IPS-15b (cell line): ENCODE data around the gene SLC25A19.

Experiments used
- H3K27me3 ChIP-seq: one replicate; pipeline ENCODE4 v1.6.1; 2013; ENCODE audit warnings: low read length; ENCODE audit not compliant: control insufficient read depth, insufficient read depth
- H3K36me3 ChIP-seq: one replicate; pipeline ENCODE4 v1.6.1; 2013; ENCODE audit warnings: low read length; ENCODE audit not compliant: control insufficient read depth, insufficient read depth
- H3K4me1 ChIP-seq: one replicate; pipeline ENCODE4 v1.6.1; 2013; ENCODE audit warnings: mild to moderate bottlenecking, low read length; ENCODE audit not compliant: control insufficient read depth, insufficient read depth
- H3K4me3 ChIP-seq: one replicate; pipeline ENCODE4 v1.5.1; 2013; ENCODE audit warnings: low read depth, low read length
- H3K9ac ChIP-seq: one replicate; pipeline ENCODE4 v1.6.1; 2013; ENCODE audit warnings: low read depth, mild to moderate bottlenecking, low read length
- H3K9me3 ChIP-seq: one replicate; pipeline ENCODE4 v1.6.1; 2013; ENCODE audit warnings: mild to moderate bottlenecking, low read length; ENCODE audit not compliant: control insufficient read depth, insufficient read depth

SLC25A19 gene

GRCh38 chr17:75318615-75319222 lies 29.5 kb upstream of the SLC25A19 start:
- peaks cover 6% of the 10 kb centered on the region for H3K4me1 ChIP-seq
- no peaks in the 10 kb centered on the region for H3K9me3 ChIP-seq
- H3K9ac ChIP-seq, result no peak overlapping the region
- H3K4me3 ChIP-seq, result no peak overlapping the region
- peaks cover 19% of the 10 kb centered on the region for H3K36me3 ChIP-seq
- H3K27me3 ChIP-seq, result no peaks in the 10 kb centered on the region

- Histone ChIP-seq H3K27me3 (no peaks in the 10 kb centered on the region), H3K4me1 (peaks cover 6% of the 10 kb centered on the region), H3K9me3 (no peaks in the 10 kb centered on the region), H3K4me3 (no peak overlapping the region), H3K36me3 (peaks cover 19% of the 10 kb centered on the region), H3K9ac (no peak overlapping the region)
Observed at GRCh38 chr17:75318211-75318610, 29.0 kb upstream of the SLC25A19 start.

- Histone ChIP-seq H3K27me3 (no peaks in the 10 kb centered on the region), H3K4me1 (peaks cover 6% of the 10 kb centered on the region), H3K9me3 (no peaks in the 10 kb centered on the region), H3K9ac (no peak overlapping the region), H3K36me3 (peaks cover 19% of the 10 kb centered on the region), H3K4me3 (no peak overlapping the region)
Observed at GRCh38 chr17:75317671-75318070, 28.4 kb upstream of the SLC25A19 start.

- Histone ChIP-seq H3K9ac (no peak overlapping the region), H3K4me1 (peaks cover 6% of the 10 kb centered on the region), H3K9me3 (no peaks in the 10 kb centered on the region), H3K27me3 (no peaks in the 10 kb centered on the region), H3K4me3 (no peak overlapping the region), H3K36me3 (peaks cover 14% of the 10 kb centered on the region)
Observed at GRCh38 chr17:75316253-75316652, 27.0 kb upstream of the SLC25A19 start.

- H3K4me1 ChIP-seq, result peaks cover 6% of the 10 kb centered on the region
Observed at GRCh38 chr17:75315541-75316243, 26.5 kb upstream of the SLC25A19 start.

GRCh38 chr17:75313941-75314551 lies 24.8 kb upstream of the SLC25A19 start:
- Histone ChIP-seq H3K9ac (no peak overlapping the region), H3K4me1 (peaks cover 6% of the 10 kb centered on the region), H3K36me3 (peaks cover 4% of the 10 kb centered on the region), H3K9me3 (no peaks in the 10 kb centered on the region), H3K4me3 (no peak overlapping the region), H3K27me3 (no peaks in the 10 kb centered on the region)

More at GRCh38 chr17:75315541-75316243, 26.5 kb upstream of the SLC25A19 start:
- H3K36me3 ChIP-seq, result peaks cover 11% of the 10 kb centered on the region
- H3K9me3 ChIP-seq, result no peaks in the 10 kb centered on the region
- no peak overlapping the region for H3K9ac ChIP-seq
- no peaks in the 10 kb centered on the region for H3K27me3 ChIP-seq
- no peak overlapping the region for H3K4me3 ChIP-seq

- Histone ChIP-seq H3K4me1 (no peaks in the 10 kb centered on the region), H3K36me3 (no peaks in the 10 kb centered on the region), H3K9me3 (no peaks in the 10 kb centered on the region), H3K4me3 (no peak overlapping the region), H3K27me3 (no peaks in the 10 kb centered on the region), H3K9ac (peak overlapping the region; percentile 3)
Observed at GRCh38 chr17:75308732-75309629, 19.7 kb upstream of the SLC25A19 start.

GRCh38 chr17:75307957-75308731 lies 18.9 kb upstream of the SLC25A19 start:
- Histone ChIP-seq H3K4me1 (no peaks in the 10 kb centered on the region), H3K4me3 (no peak overlapping the region), H3K9me3 (no peaks in the 10 kb centered on the region), H3K9ac (no peak overlapping the region), H3K36me3 (no peaks in the 10 kb centered on the region), H3K27me3 (no peaks in the 10 kb centered on the region)

- no peak overlapping the region for H3K9ac ChIP-seq
- no peaks in the 10 kb centered on the region for H3K27me3 ChIP-seq
- H3K36me3 ChIP-seq, result no peaks in the 10 kb centered on the region
- H3K9me3 ChIP-seq, result no peaks in the 10 kb centered on the region
- no peaks in the 10 kb centered on the region for H3K4me1 ChIP-seq
- H3K4me3 ChIP-seq, result no peak overlapping the region
Observed at GRCh38 chr17:75301502-75302206, 12.4 kb upstream of the SLC25A19 start.

GRCh38 chr17:75301049-75301448 lies 11.8 kb upstream of the SLC25A19 start:
- Histone ChIP-seq H3K4me3 (no peak overlapping the region), H3K27me3 (no peaks in the 10 kb centered on the region), H3K9me3 (no peaks in the 10 kb centered on the region), H3K4me1 (no peaks in the 10 kb centered on the region), H3K36me3 (no peaks in the 10 kb centered on the region), H3K9ac (no peak overlapping the region)
